Measurements from ENCODE around the gene SLIT3. TPM values are rescaled to one million over a fixed set of nuclear protein-coding genes. Genes with fewer than 3 reads are reported as not detected.
"Not testable (repeated sequence)": the region's sequence is repeated elsewhere in the genome, so short reads cannot be mapped to it uniquely, and the experiment has no call there.

SLIT3 gene
- total RNA-seq, 2 experiments from 2014 or later, result 0.30 to 0.43 TPM

GRCh38 chr5:168749391-168750100 lies 551.4 kb downstream of the SLIT3 start:
- CTCF ChIA-PET, result no interaction called here
- DNase-seq, result no peak
- Mint-ChIP-seq H3K36me3 (ENCODE audit: low read depth) (no peaks in the 10 kb centered on the region), H3K4me3 (no peak overlapping the region), H3K27me3 (ENCODE audit: low read depth) (peaks cover 4% of the 10 kb centered on the region), H3K27ac (no peak overlapping the region), H3K9me3 (no peaks in the 10 kb centered on the region), H3K4me1 (ENCODE audit: low read depth) (peaks cover 5% of the 10 kb centered on the region)
- intact Hi-C loops (cut with micrococcal nuclease), result loop anchor here (5.0 to 10.0 kb wide), 2 partner anchors 125 to 198 kb away; no protein-coding TSS in a partner anchor

- CTCF ChIA-PET, result interaction anchor here (0.6 to 1.3 kb wide), 9 partner anchors 8 to 1148 kb away, joined by 3 to 8 read pairs (median 3); no protein-coding TSS in a partner anchor
- no peak overlapping the region for H3K4me3 Mint-ChIP-seq
- intact Hi-C loops (cut with micrococcal nuclease), result loop anchor here (5.0 to 10.0 kb wide), 2 partner anchors 127 to 199 kb away; no protein-coding TSS in a partner anchor
Observed at GRCh38 chr5:168747987-168748777, 552.8 kb downstream of the SLIT3 start.

GRCh38 chr5:168746893-168747640 lies 553.9 kb downstream of the SLIT3 start:
- Mint-ChIP-seq H3K27ac (no peak overlapping the region), H3K4me1 (ENCODE audit: low read depth) (peaks cover 5% of the 10 kb centered on the region), H3K27me3 (ENCODE audit: low read depth) (peaks cover 2% of the 10 kb centered on the region), H3K4me3 (no peak overlapping the region), H3K36me3 (ENCODE audit: low read depth) (no peaks in the 10 kb centered on the region), H3K9me3 (no peaks in the 10 kb centered on the region)
- DNase-seq, result no peak
- intact Hi-C loops (cut with micrococcal nuclease), result loop anchor here (5.0 to 10.0 kb wide), 2 partner anchors 128 to 200 kb away; no protein-coding TSS in a partner anchor
- CTCF ChIA-PET, result interaction anchor here (0.7 to 1.3 kb wide), 6 partner anchors 10 to 200 kb away, joined by 3 to 4 read pairs (median 4); no protein-coding TSS in a partner anchor

More at GRCh38 chr5:168747987-168748777, 552.8 kb downstream of the SLIT3 start:
- Mint-ChIP-seq H3K4me1 (ENCODE audit: low read depth) (peaks cover 5% of the 10 kb centered on the region), H3K27ac (no peak overlapping the region), H3K36me3 (ENCODE audit: low read depth) (no peaks in the 10 kb centered on the region), H3K9me3 (no peaks in the 10 kb centered on the region), H3K27me3 (ENCODE audit: low read depth) (peaks cover 4% of the 10 kb centered on the region)
- DNase-seq, result peak; percentile 68

- DNase-seq; H3K9me3 Mint-ChIP-seq; H3K36me3 Mint-ChIP-seq (ENCODE audit: low read depth); H3K27me3 Mint-ChIP-seq (ENCODE audit: low read depth); H3K4me3 Mint-ChIP-seq; CTCF ChIA-PET; H3K27ac Mint-ChIP-seq; H3K4me1 Mint-ChIP-seq (ENCODE audit: low read depth): not testable (repeated sequence)
- intact Hi-C loops (cut with micrococcal nuclease), result loop anchor here (5.0 to 10.0 kb wide), 2 partner anchors 128 to 201 kb away; no protein-coding TSS in a partner anchor
Observed at GRCh38 chr5:168746126-168746892, 554.6 kb downstream of the SLIT3 start.

GRCh38 chr5:168743617-168744016 lies 557.3 kb downstream of the SLIT3 start:
- Mint-ChIP-seq H3K4me3 (no peak overlapping the region), H3K36me3 (ENCODE audit: low read depth) (no peaks in the 10 kb centered on the region), H3K27ac (no peak overlapping the region), H3K4me1 (ENCODE audit: low read depth) (peaks cover 5% of the 10 kb centered on the region), H3K27me3 (ENCODE audit: low read depth) (peaks cover 2% of the 10 kb centered on the region), H3K9me3 (no peaks in the 10 kb centered on the region)
- intact Hi-C loops (cut with micrococcal nuclease), result loop anchor here (10.0 kb wide), 1 partner anchor 131 kb away; no protein-coding TSS in a partner anchor
- CTCF ChIA-PET, result no interaction called here
- no peak for DNase-seq

GRCh38 chr5:168742311-168742710 lies 558.6 kb downstream of the SLIT3 start:
- intact Hi-C loops (cut with micrococcal nuclease), result loop anchor here (10.0 kb wide), 1 partner anchor 132 kb away; no protein-coding TSS in a partner anchor
- DNase-seq; H3K27ac Mint-ChIP-seq; H3K36me3 Mint-ChIP-seq (ENCODE audit: low read depth); CTCF ChIA-PET; H3K4me1 Mint-ChIP-seq (ENCODE audit: low read depth); H3K9me3 Mint-ChIP-seq; H3K4me3 Mint-ChIP-seq; H3K27me3 Mint-ChIP-seq (ENCODE audit: low read depth): not testable (repeated sequence)

GRCh38 chr5:168740811-168741213 lies 560.1 kb downstream of the SLIT3 start:
- DNase-seq, result no peak
- intact Hi-C loops (cut with micrococcal nuclease), result loop anchor here (10.0 kb wide), 1 partner anchor 134 kb away; no protein-coding TSS in a partner anchor
- Mint-ChIP-seq H3K27me3 (ENCODE audit: low read depth) (peaks cover 6% of the 10 kb centered on the region), H3K36me3 (ENCODE audit: low read depth) (no peaks in the 10 kb centered on the region), H3K27ac (no peak overlapping the region), H3K4me3 (no peak overlapping the region), H3K9me3 (no peaks in the 10 kb centered on the region), H3K4me1 (ENCODE audit: low read depth) (peaks cover 2% of the 10 kb centered on the region)
- CTCF ChIA-PET, result no interaction called here

- CTCF ChIA-PET, result no interaction called here
- Mint-ChIP-seq H3K9me3 (no peaks in the 10 kb centered on the region), H3K4me3 (no peak overlapping the region), H3K27ac (no peak overlapping the region), H3K27me3 (ENCODE audit: low read depth) (peaks cover 6% of the 10 kb centered on the region), H3K4me1 (ENCODE audit: low read depth) (peaks cover 4% of the 10 kb centered on the region), H3K36me3 (ENCODE audit: low read depth) (no peaks in the 10 kb centered on the region)
- DNase-seq, result no peak
- intact Hi-C loops (cut with micrococcal nuclease), result loop anchor here (10.0 kb wide), 1 partner anchor 135 kb away; no protein-coding TSS in a partner anchor
Observed at GRCh38 chr5:168740092-168740800, 560.7 kb downstream of the SLIT3 start.

GRCh38 chr5:168737066-168737465 lies 563.9 kb downstream of the SLIT3 start:
- Mint-ChIP-seq H3K36me3 (ENCODE audit: low read depth) (no peaks in the 10 kb centered on the region), H3K4me1 (ENCODE audit: low read depth) (peaks cover 4% of the 10 kb centered on the region), H3K9me3 (no peaks in the 10 kb centered on the region), H3K27ac (no peak overlapping the region), H3K4me3 (no peak overlapping the region), H3K27me3 (ENCODE audit: low read depth) (peaks cover 13% of the 10 kb centered on the region)
- DNase-seq, result no peak
- CTCF ChIA-PET, result no interaction called here
- intact Hi-C loops (cut with micrococcal nuclease), result no loop called here

GRCh38 chr5:168736281-168736831 lies 564.6 kb downstream of the SLIT3 start:
- CTCF ChIA-PET, result interaction anchor here (1.4 kb wide), 1 partner anchor 56 kb away, joined by 3 read pairs; no protein-coding TSS in a partner anchor
- no peak overlapping the region for H3K27ac Mint-ChIP-seq
- peaks cover 13% of the 10 kb centered on the region for H3K27me3 Mint-ChIP-seq (ENCODE audit: low read depth)
- H3K36me3 Mint-ChIP-seq (ENCODE audit: low read depth), result no peaks in the 10 kb centered on the region
- DNase-seq, result no peak
- intact Hi-C loops (cut with micrococcal nuclease), result no loop called here
- H3K4me1 Mint-ChIP-seq (ENCODE audit: low read depth), result peaks cover 4% of the 10 kb centered on the region
- no peaks in the 10 kb centered on the region for H3K9me3 Mint-ChIP-seq
- H3K4me3 Mint-ChIP-seq, result no peak overlapping the region

All from activated naive CD4-positive, alpha-beta T cell treated with anti-CD3 and anti-CD28 coated beads for 36 hours (primary cell).